Endothelial cell (in vitro differentiated cells): ENCODE results near the gene AGTPBP1. TPM values are rescaled to one million over a fixed set of nuclear protein-coding genes. Genes with fewer than 3 reads are reported as not detected.
A peak's percentile ranks its signal among the peaks of the same experiment; 100 is the strongest.
"Not testable (repeated sequence)": the region's sequence is repeated elsewhere in the genome, so short reads cannot be mapped to it uniquely, and the experiment has no call there.

Experiments used
- DNase-seq: peaks from one replicate; pipeline ENCODE4 v3.0.0; 2021; ENCODE audit warnings: low spot score
- H3K27ac Mint-ChIP-seq: one replicate; pipeline ENCODE4 v1.8.0; 2021; ENCODE audit warnings: mixed read lengths, inconsistent platforms; ENCODE audit not compliant: unreplicated experiment
- H3K27me3 Mint-ChIP-seq: one replicate; pipeline ENCODE4 v1.8.0; 2021; ENCODE audit warnings: mild to moderate bottlenecking, moderate library complexity, mixed read lengths, inconsistent platforms; ENCODE audit not compliant: unreplicated experiment
- H3K36me3 Mint-ChIP-seq: one replicate; pipeline ENCODE4 v1.8.0; 2021; ENCODE audit warnings: mild to moderate bottlenecking, low read depth, mixed read lengths, inconsistent platforms; ENCODE audit not compliant: unreplicated experiment
- H3K4me1 Mint-ChIP-seq: one replicate; pipeline ENCODE4 v1.8.0; 2021; ENCODE audit warnings: mild to moderate bottlenecking, mixed read lengths, inconsistent platforms; ENCODE audit not compliant: unreplicated experiment
- H3K4me3 Mint-ChIP-seq: one replicate; pipeline ENCODE4 v1.8.0; 2021; ENCODE audit warnings: mild to moderate bottlenecking, mixed read lengths, inconsistent platforms; ENCODE audit not compliant: unreplicated experiment
- H3K9me3 Mint-ChIP-seq: one replicate; pipeline ENCODE4 v1.8.0; 2021; ENCODE audit warnings: mixed read lengths, inconsistent platforms; ENCODE audit not compliant: unreplicated experiment
- total RNA-seq: library from RNA; stranded (reverse); fragmentation: NEBNext Ultra II Directional; extraction: Animal tissue kit (Norgen Biotek cat#: 25700); gene quantifications from one replicate; pipeline ENCODE4 v1.2.1, GENCODE V29; 2021; ENCODE audit not compliant: unreplicated experiment
- TF ChIP-seq, protein P1 (sequence below): fragments of 200-600 bp; sonication (generic); IDR thresholded peaks from one replicate; pipeline ENCODE4 v1.5.0; 2021; ENCODE audit warnings: antibody characterized with exemption; ENCODE audit not compliant: unreplicated experiment

AGTPBP1 gene
- total RNA-seq, 1 donor from 2014 or later = 48.9 TPM

DNA sequence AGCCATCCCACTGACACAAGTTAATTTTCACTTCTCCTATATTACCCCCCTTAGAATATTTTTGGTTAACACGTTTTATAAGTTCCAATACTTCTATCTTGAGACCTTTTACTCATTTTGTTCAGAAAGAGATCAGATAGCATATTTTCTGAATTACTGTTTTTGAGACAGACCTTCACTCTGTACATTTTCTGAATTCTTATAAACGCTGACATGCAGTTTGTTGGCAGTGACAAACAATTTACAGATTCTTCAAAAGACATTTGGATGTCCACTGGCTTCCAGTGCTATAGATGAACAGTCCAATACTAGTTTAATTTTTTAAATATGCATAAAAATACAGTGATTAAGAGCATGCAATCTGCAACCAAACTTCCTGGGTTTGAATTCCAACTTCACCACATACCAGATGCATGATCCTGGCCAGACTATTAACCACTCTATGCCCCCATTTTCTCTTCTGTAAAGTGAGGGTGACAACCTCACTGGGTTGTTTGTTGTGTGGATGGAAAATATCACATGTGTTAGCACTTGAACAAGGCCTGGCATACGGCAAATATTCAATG lies 142.1 kb downstream of the AGTPBP1 start:
- TF ChIP-seq, protein P1, sequence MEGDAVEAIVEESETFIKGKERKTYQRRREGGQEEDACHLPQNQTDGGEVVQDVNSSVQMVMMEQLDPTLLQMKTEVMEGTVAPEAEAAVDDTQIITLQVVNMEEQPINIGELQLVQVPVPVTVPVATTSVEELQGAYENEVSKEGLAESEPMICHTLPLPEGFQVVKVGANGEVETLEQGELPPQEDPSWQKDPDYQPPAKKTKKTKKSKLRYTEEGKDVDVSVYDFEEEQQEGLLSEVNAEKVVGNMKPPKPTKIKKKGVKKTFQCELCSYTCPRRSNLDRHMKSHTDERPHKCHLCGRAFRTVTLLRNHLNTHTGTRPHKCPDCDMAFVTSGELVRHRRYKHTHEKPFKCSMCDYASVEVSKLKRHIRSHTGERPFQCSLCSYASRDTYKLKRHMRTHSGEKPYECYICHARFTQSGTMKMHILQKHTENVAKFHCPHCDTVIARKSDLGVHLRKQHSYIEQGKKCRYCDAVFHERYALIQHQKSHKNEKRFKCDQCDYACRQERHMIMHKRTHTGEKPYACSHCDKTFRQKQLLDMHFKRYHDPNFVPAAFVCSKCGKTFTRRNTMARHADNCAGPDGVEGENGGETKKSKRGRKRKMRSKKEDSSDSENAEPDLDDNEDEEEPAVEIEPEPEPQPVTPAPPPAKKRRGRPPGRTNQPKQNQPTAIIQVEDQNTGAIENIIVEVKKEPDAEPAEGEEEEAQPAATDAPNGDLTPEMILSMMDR = no peak
- no peaks in the 10 kb centered on the region for H3K4me1 Mint-ChIP-seq
- DNase-seq = no peak

GRCh38 chr9:85594316-85594715 lies 147.4 kb downstream of the AGTPBP1 start:
- H3K4me1 Mint-ChIP-seq = no peaks in the 10 kb centered on the region
- TF ChIP-seq, protein P1 = no peak

More for the DNA sequence above, 142.1 kb downstream of the AGTPBP1 start:
- Mint-ChIP-seq H3K9me3 (no peaks in the 10 kb centered on the region), H3K36me3 (peaks cover 10% of the 10 kb centered on the region), H3K27me3 (peaks cover 9% of the 10 kb centered on the region), H3K27ac (no peak overlapping the region), H3K4me3 (no peak overlapping the region)

GRCh38 chr9:85586684-85587083 lies 155.1 kb downstream of the AGTPBP1 start:
- no peak overlapping the region for H3K27ac Mint-ChIP-seq
- peaks cover 2% of the 10 kb centered on the region for H3K27me3 Mint-ChIP-seq
- H3K4me1 Mint-ChIP-seq = no peaks in the 10 kb centered on the region
- no peaks in the 10 kb centered on the region for H3K9me3 Mint-ChIP-seq
- TF ChIP-seq, protein P1 = no peak
- DNase-seq = no peak
- peaks cover 4% of the 10 kb centered on the region for H3K36me3 Mint-ChIP-seq
- no peak overlapping the region for H3K4me3 Mint-ChIP-seq

More at GRCh38 chr9:85594316-85594715, 147.4 kb downstream of the AGTPBP1 start:
- Mint-ChIP-seq H3K27ac (no peak overlapping the region), H3K4me3 (no peak overlapping the region), H3K27me3 (peaks cover 2% of the 10 kb centered on the region), H3K9me3 (no peaks in the 10 kb centered on the region), H3K36me3 (peaks cover 7% of the 10 kb centered on the region)
- DNase-seq = no peak

GRCh38 chr9:85577353-85577952 lies 164.3 kb downstream of the AGTPBP1 start:
- DNase-seq = no peak
- Mint-ChIP-seq H3K27ac (no peak overlapping the region), H3K9me3 (no peaks in the 10 kb centered on the region), H3K4me3 (no peak overlapping the region), H3K36me3 (peaks cover 10% of the 10 kb centered on the region), H3K27me3 (no peaks in the 10 kb centered on the region), H3K4me1 (no peaks in the 10 kb centered on the region)
- TF ChIP-seq, protein P1 = no peak

DNA sequence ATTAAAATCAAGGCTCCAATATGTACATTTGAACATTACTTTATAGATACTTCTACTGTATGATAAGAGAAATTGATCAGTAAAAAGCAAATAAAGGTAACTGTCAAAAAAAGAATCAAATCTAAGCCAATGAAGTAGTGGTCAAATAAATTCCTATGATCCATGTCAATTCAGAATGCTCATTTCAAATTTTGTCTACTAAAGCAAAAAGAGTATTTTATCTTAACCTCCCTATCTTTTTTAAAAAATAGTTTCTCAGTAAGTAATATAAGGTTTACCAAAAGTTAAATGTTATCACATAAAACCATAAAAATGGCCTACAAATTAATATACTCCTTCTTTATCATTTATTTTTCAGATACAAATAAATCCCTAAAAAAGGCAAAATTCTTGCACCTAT lies 165.9 kb downstream of the AGTPBP1 start:
- Mint-ChIP-seq H3K4me1 (peaks cover 5% of the 10 kb centered on the region), H3K9me3 (no peaks in the 10 kb centered on the region), H3K27ac (no peak overlapping the region), H3K36me3 (peaks cover 10% of the 10 kb centered on the region), H3K4me3 (no peak overlapping the region), H3K27me3 (no peaks in the 10 kb centered on the region)
- DNase-seq = no peak
- TF ChIP-seq, protein P1 = no peak

- not testable (repeated sequence) for DNase-seq, H3K4me3 Mint-ChIP-seq, H3K9me3 Mint-ChIP-seq, H3K36me3 Mint-ChIP-seq, H3K27ac Mint-ChIP-seq, H3K4me1 Mint-ChIP-seq, H3K27me3 Mint-ChIP-seq
Observed at GRCh38 chr9:85573546-85573945, 168.2 kb downstream of the AGTPBP1 start.

DNA sequence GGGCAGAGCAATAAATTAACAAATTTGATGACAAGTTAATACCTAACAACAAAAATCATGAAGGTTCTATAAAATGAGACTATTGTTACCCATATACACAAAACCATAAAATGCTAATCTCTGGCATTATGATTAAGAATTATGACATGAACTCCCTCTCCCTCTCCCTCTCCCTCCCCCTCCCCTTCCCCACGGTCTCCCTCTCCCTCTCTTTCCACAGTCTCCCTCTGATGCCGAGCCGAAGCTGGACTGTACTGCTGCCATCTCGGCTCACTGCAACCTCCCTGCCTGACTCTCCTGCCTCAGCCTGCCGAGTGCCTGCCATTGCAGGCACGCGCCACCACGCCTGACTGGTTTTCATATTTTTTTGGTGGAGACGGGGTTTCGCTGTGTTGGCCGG lies 168.8 kb downstream of the AGTPBP1 start:
- H3K36me3 Mint-ChIP-seq, H3K9me3 Mint-ChIP-seq, H3K4me1 Mint-ChIP-seq, H3K27me3 Mint-ChIP-seq, DNase-seq, H3K27ac Mint-ChIP-seq: not testable (repeated sequence)
- peak overlapping the region; percentile 78 for H3K4me3 Mint-ChIP-seq
